ENCODE results near the gene IRAK2. TPM values are rescaled to one million over a fixed set of nuclear protein-coding genes. Genes with fewer than 3 reads are reported as not detected.

IRAK2 gene
- total and polyA plus RNA-seq, 2 donors (not counting 3 experiments of a cell fraction or from before 2014, with no cell fraction given), result 7.9 to 10.0 TPM

- H3K4me3 ChIP-seq (replicated peaks in 1 of 3; ENCODE audit: insufficient read depth in 1 of 3, low read depth in 1 of 3, low read length in 3 of 3), result no peak overlapping the region
- no peak overlapping the region for H3K9ac ChIP-seq (replicated peaks; ENCODE audit: extremely low read depth, insufficient read depth, low read length)
- peaks cover 0 to 9% of the 10 kb centered on the region in 2 experiments for H3K36me3 ChIP-seq (ENCODE audit: control insufficient read depth in 2 of 2, extremely low read depth in 1 of 2, insufficient read depth in 2 of 2, low read length in 2 of 2)
- BruUV-seq (replicated peaks), result no TSS peak
- no peak overlapping the region for H3K4me2 ChIP-seq (ENCODE audit: insufficient read depth, low read length)
- ChIA-PET CTCF (no interaction called here), POLR2A (no interaction called here)
- DNase-seq (ENCODE audit: low read depth, low spot score) (no peak), FAIRE-seq (no peak)
- H4K20me1 ChIP-seq (replicated peaks; ENCODE audit: control insufficient read depth, extremely low read depth, insufficient read depth, low read length), result no peaks in the 10 kb centered on the region
- no peaks in the 10 kb centered on the region for H3K27me3 ChIP-seq (ENCODE audit: control insufficient read depth in 2 of 2, insufficient read depth in 2 of 2, low read length in 2 of 2)
- dilution Hi-C loops (cut with MboI; ENCODE audit: extremely low pct_ligation_motif_present, low sequenced_read_pairs) (no loop called here), intact Hi-C loops (cut with micrococcal nuclease) (no loop called here)
- H3K79me2 ChIP-seq (ENCODE audit: control insufficient read depth, insufficient read depth, low read length), result no peaks in the 10 kb centered on the region
- H2AFZ ChIP-seq (ENCODE audit: low read depth, low read length), result no peak overlapping the region
- no peaks in the 10 kb centered on the region for H3K9me1 ChIP-seq (replicated peaks; ENCODE audit: control insufficient read depth, extremely low read depth, insufficient read depth, low read length)
- no peak overlapping the region for H3K27ac ChIP-seq (ENCODE audit: insufficient read depth, low read depth, low read length)
- TF ChIP-seq POLR2A (IDR thresholded peaks at IDR 0.05; ENCODE audit: low read depth, low read length) (no peak), EZH2 (IDR thresholded peaks at IDR 0.05; ENCODE audit: borderline replicate concordance, low read depth, low read length, severe bottlenecking) (no peak)
- no peaks in the 10 kb centered on the region for H3K4me1 ChIP-seq (ENCODE audit: control insufficient read depth, extremely low read depth, insufficient read depth, low read length)
- no peaks in the 10 kb centered on the region for H3K9me3 ChIP-seq (replicated peaks; ENCODE audit: control insufficient read depth, insufficient read depth, low read length)
Observed at GRCh38 chr3:10235551-10235950, 70.8 kb downstream of the IRAK2 start.

DNA sequence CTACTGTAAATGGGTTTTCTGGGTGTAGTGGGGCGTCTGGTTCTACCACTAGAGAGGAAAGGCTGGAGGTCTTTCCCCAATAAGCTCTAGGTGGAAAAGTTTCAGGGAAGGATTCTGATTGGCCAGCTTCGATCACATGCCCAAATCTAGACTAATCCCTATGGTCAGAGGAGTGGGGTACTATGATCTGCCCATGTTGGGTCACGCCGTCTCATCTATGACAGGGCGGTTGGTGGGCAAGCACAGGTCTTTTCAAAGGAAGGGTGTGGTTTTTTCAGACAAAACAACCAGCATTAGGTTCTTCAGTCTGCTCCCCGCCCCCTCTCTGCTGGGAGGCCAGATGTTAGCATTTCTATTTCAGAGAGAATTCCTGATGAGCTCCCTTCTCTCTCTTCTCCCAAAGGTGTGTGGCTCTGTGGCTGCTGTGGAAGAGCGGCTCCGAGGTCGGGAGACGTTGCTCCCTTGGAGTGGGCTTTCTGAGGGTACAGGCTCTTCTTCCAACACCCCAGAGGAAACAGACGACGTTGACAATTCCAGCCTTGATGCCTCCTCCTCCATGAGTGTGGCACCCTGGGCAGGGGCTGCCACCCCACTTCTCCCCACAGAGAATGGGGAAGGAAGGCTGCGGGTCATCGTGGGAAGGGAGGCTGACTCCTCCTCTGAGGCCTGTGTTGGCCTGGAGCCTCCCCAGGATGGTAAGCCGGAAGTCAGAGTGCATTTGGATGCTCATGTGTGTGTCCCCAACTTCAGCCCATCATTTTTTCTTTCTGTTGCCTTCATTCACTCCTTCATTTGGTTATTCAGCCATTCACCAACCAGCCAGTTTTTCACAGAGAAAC, 73.8 kb downstream of the IRAK2 start:
- Histone ChIP-seq H3K4me1 (ENCODE audit: control insufficient read depth, extremely low read depth, insufficient read depth, low read length) (no peaks in the 10 kb centered on the region), H2AFZ (ENCODE audit: low read depth, low read length) (no peak overlapping the region), H3K79me2 (ENCODE audit: control insufficient read depth, insufficient read depth, low read length) (no peaks in the 10 kb centered on the region), H3K27ac (ENCODE audit: insufficient read depth, low read depth, low read length) (no peak overlapping the region), H3K27me3 (ENCODE audit: control insufficient read depth in 2 of 2, insufficient read depth in 2 of 2, low read length in 2 of 2) (no peaks in the 10 kb centered on the region), H3K36me3 (ENCODE audit: control insufficient read depth in 2 of 2, extremely low read depth in 1 of 2, insufficient read depth in 2 of 2, low read length in 2 of 2) (peaks cover 3 to 9% of the 10 kb centered on the region in 2 experiments), H3K4me3 (replicated peaks in 1 of 3; ENCODE audit: insufficient read depth in 1 of 3, low read depth in 1 of 3, low read length in 3 of 3) (no peak overlapping the region), H4K20me1 (replicated peaks; ENCODE audit: control insufficient read depth, extremely low read depth, insufficient read depth, low read length) (no peaks in the 10 kb centered on the region), H3K9ac (replicated peaks; ENCODE audit: extremely low read depth, insufficient read depth, low read length) (no peak overlapping the region), H3K9me3 (replicated peaks; ENCODE audit: control insufficient read depth, insufficient read depth, low read length) (no peaks in the 10 kb centered on the region), H3K4me2 (ENCODE audit: insufficient read depth, low read length) (no peak overlapping the region), H3K9me1 (replicated peaks; ENCODE audit: control insufficient read depth, extremely low read depth, insufficient read depth, low read length) (no peaks in the 10 kb centered on the region)
- intact Hi-C loops (cut with micrococcal nuclease) (no loop called here), dilution Hi-C loops (cut with MboI; ENCODE audit: extremely low pct_ligation_motif_present, low sequenced_read_pairs) (no loop called here)
- DNase-seq (ENCODE audit: low read depth, low spot score), result no peak
- ChIA-PET POLR2A (no interaction called here), CTCF (no interaction called here)
- no TSS peak for BruUV-seq (replicated peaks)
- TF ChIP-seq CTCF (IDR thresholded peaks at IDR 0.05; ENCODE audit: extremely low read depth in 1 of 2, insufficient read depth in 1 of 2, low read depth in 1 of 2, low read length in 2 of 2), result no peak
- TF ChIP-seq FOS (IDR thresholded peaks at IDR 0.05; ENCODE audit: borderline replicate concordance, insufficient read depth, low read length), result no peak
- FAIRE-seq, result no peak
